Smooth muscle cell (in vitro differentiated cells): ENCODE results near the gene MINPP1. TPM values are rescaled to one million over a fixed set of nuclear protein-coding genes. Genes with fewer than 3 reads are reported as not detected.
"Not testable (repeated sequence)": the region's sequence is repeated elsewhere in the genome, so short reads cannot be mapped to it uniquely, and the experiment has no call there.

ENCODE experiments used
- DNase-seq: peaks from one replicate; lab custom pipeline; 2025; ENCODE audit not compliant: unreplicated experiment; lab: John Stamatoyannopoulos, UW
- H2AFZ ChIP-seq: fragments of 200-600 bp; sonication (generic); 2 replicates; pipeline ENCODE4 v1.6.0; 2016; ENCODE audit warnings: antibody characterized with exemption, low read depth, mild to moderate bottlenecking
- H3F3A ChIP-seq: fragments of 200-600 bp; sonication (generic); 2 replicates; pipeline ENCODE4 v1.6.0; 2017; ENCODE audit warnings: antibody characterized with exemption, low read depth
- H3K27ac ChIP-seq: fragments of 200-600 bp; sonication (generic); 2 replicates; pipeline ENCODE4 v1.5.1; 2016; ENCODE audit warnings: low read depth, mild to moderate bottlenecking
- H3K27me3 ChIP-seq: fragments of 200-600 bp; sonication (generic); 2 replicates; pipeline ENCODE4 v1.6.1; 2016; ENCODE audit warnings: low read depth, mild to moderate bottlenecking
- H3K36me3 ChIP-seq: fragments of 200-600 bp; sonication (generic); 2 replicates; pipeline ENCODE4 v1.5.1; 2016; ENCODE audit warnings: low read depth
- H3K4me1 ChIP-seq: fragments of 200-600 bp; sonication (generic); 2 replicates; pipeline ENCODE4 v1.5.1; 2016; ENCODE audit warnings: low read depth
- H3K4me2 ChIP-seq: fragments of 200-600 bp; sonication (generic); 2 replicates; pipeline ENCODE4 v1.6.0; 2016; ENCODE audit warnings: mild to moderate bottlenecking
- H3K4me3 ChIP-seq: fragments of 200-600 bp; sonication (generic); 2 replicates; pipeline ENCODE4 v1.5.1; 2016; ENCODE audit warnings: mild to moderate bottlenecking
- H3K79me2 ChIP-seq: fragments of 200-600 bp; sonication (generic); 2 replicates; pipeline ENCODE4 v1.6.0; 2016; ENCODE audit warnings: low read depth, mild to moderate bottlenecking
- H3K9ac ChIP-seq: fragments of 200-600 bp; sonication (generic); 2 replicates; pipeline ENCODE4 v1.6.0; 2016; ENCODE audit warnings: low read depth
- H3K9me3 ChIP-seq: fragments of 200-600 bp; sonication (generic); replicated peaks from 2 replicates; pipeline ENCODE4 v1.5.1; 2016; ENCODE audit warnings: low read depth
- H4K20me1 ChIP-seq: fragments of 200-600 bp; sonication (generic); 2 replicates; pipeline ENCODE4 v1.6.0; 2016; ENCODE audit warnings: low read depth
- CTCF ChIP-seq: fragments of 200-600 bp; sonication (generic); IDR thresholded peaks from 2 replicates; pipeline ENCODE4 v1.5.1; 2017; ENCODE audit warnings: borderline replicate concordance, mild to moderate bottlenecking, antibody characterized with exemption; ENCODE audit not compliant: insufficient read depth, poor library complexity, severe bottlenecking
- WGBS: methylation state at CpG from one replicate; pipeline ENCODE4 v1.1.7; 2016; ENCODE audit warnings: low lambda C conversion rate; 5-methylcytosine and 5-hydroxymethylcytosine counted together
- polyA plus RNA-seq: library from polyadenylated mRNA; unstranded; fragments of >200 nt; fragmentation: Nextera tagmentation; extraction: Ambion mirVana; gene quantifications from 2 replicates; pipeline ENCODE4 v1.2.1, GENCODE V29; 2016
- total RNA-seq: library from RNA; depleted of rRNA; stranded (reverse); fragments of >200 nt; gene quantifications from 2 replicates; pipeline ENCODE4 v1.2.3, GENCODE V29; 2014

Gene MINPP1
- total and polyA plus RNA-seq, 2 experiments from 2014 or later: 24.5 to 31.7 TPM

GRCh38 chr10:87589645-87590051, 85.0 kb downstream of the MINPP1 start:
- DNase-seq: no peak
- TF ChIP-seq CTCF: no peak
- no peaks in the 10 kb centered on the region for H3K79me2 ChIP-seq
- no peaks in the 10 kb centered on the region for H3K4me1 ChIP-seq
- no peaks in the 10 kb centered on the region for H3F3A ChIP-seq
- H3K9ac ChIP-seq: no peak overlapping the region
- H3K36me3 ChIP-seq: no peaks in the 10 kb centered on the region
- no peaks in the 10 kb centered on the region for H3K27me3 ChIP-seq
- no peak overlapping the region for H3K4me3 ChIP-seq
- H4K20me1 ChIP-seq: no peaks in the 10 kb centered on the region
- 73% methylated on average over 3 of the region's 3 CpGs for WGBS
- no peak overlapping the region for H3K4me2 ChIP-seq
- H3K9me3 ChIP-seq: no peaks in the 10 kb centered on the region
- no peak overlapping the region for H2AFZ ChIP-seq
- no peak overlapping the region for H3K27ac ChIP-seq

GRCh38 chr10:87590705-87591588, 86.3 kb downstream of the MINPP1 start:
- no peak for DNase-seq
- Histone ChIP-seq H3F3A (no peaks in the 10 kb centered on the region), H3K4me1 (no peaks in the 10 kb centered on the region), H3K27ac (no peak overlapping the region), H3K9ac (no peak overlapping the region), H3K36me3 (no peaks in the 10 kb centered on the region), H4K20me1 (no peaks in the 10 kb centered on the region), H3K4me3 (no peak overlapping the region), H3K27me3 (no peaks in the 10 kb centered on the region), H3K9me3 (no peaks in the 10 kb centered on the region), H3K79me2 (no peaks in the 10 kb centered on the region), H3K4me2 (no peak overlapping the region), H2AFZ (no peak overlapping the region)
- no peak for TF ChIP-seq CTCF
- WGBS: 92% methylated on average over 2 of the region's 2 CpGs

GRCh38 chr10:87591589-87591886, 86.8 kb downstream of the MINPP1 start:
- Histone ChIP-seq H3K79me2 (no peaks in the 10 kb centered on the region), H3K27me3 (no peaks in the 10 kb centered on the region), H3K36me3 (no peaks in the 10 kb centered on the region), H3K4me2 (no peak overlapping the region), H3F3A (no peaks in the 10 kb centered on the region), H3K9me3 (no peaks in the 10 kb centered on the region), H3K4me3 (no peak overlapping the region), H4K20me1 (no peaks in the 10 kb centered on the region), H3K27ac (no peak overlapping the region), H2AFZ (no peak overlapping the region), H3K9ac (no peak overlapping the region), H3K4me1 (no peaks in the 10 kb centered on the region)
- no peak for DNase-seq
- TF ChIP-seq CTCF: no peak

GRCh38 chr10:87592920-87593319, 88.2 kb downstream of the MINPP1 start:
- not testable (repeated sequence) for H3K4me2 ChIP-seq, DNase-seq, H3F3A ChIP-seq, H3K27ac ChIP-seq, H3K9ac ChIP-seq, H4K20me1 ChIP-seq, H3K9me3 ChIP-seq, H2AFZ ChIP-seq, H3K36me3 ChIP-seq, H3K27me3 ChIP-seq, H3K79me2 ChIP-seq, H3K4me3 ChIP-seq, H3K4me1 ChIP-seq
- WGBS: 93% methylated on average over 4 of the region's 4 CpGs
